Ascending aorta (tissue), 2 donors: ENCODE results near the gene VGF. TPM values are rescaled to one million over a fixed set of nuclear protein-coding genes. Genes with fewer than 3 reads are reported as not detected.
A peak's percentile ranks its signal among the peaks of the same experiment; 100 is the strongest.

Experiments
- DNase-seq, 2 donors: peaks; one replicate each; pipeline ENCODE4 v3.0.0-alpha.2; 2019; ENCODE audit warnings: low spot score in 2 of 2
- H3K27ac ChIP-seq, 2 donors: fragments of 200-600 bp; sonication (generic); one replicate each; pipeline ENCODE4 v1.5.1; 2016 to 2017; ENCODE audit warnings: mild to moderate bottlenecking in 1 of 2
- H3K27me3 ChIP-seq: fragments of 200-600 bp; sonication (generic); one replicate; pipeline ENCODE4 v1.5.1; 2017
- H3K36me3 ChIP-seq, 2 donors: fragments of 200-600 bp; sonication (generic); one replicate each; pipeline ENCODE4 v1.5.1; 2016
- H3K4me1 ChIP-seq, 2 donors: fragments of 200-600 bp; sonication (generic); one replicate each; pipeline ENCODE4 v1.5.1; 2016 to 2017; ENCODE audit warnings: mild to moderate bottlenecking in 1 of 2
- H3K4me3 ChIP-seq, 2 donors: fragments of 200-600 bp; sonication (generic); one replicate each; pipeline ENCODE4 v1.5.1; 2016 to 2017; ENCODE audit warnings: mild to moderate bottlenecking in 1 of 2
- H3K9me3 ChIP-seq, 2 donors: fragments of 200-600 bp; sonication (generic); one replicate each; pipeline ENCODE4 v1.5.1; 2016
- CTCF ChIP-seq, 3 experiments: fragments of 200-600 bp in 2 of 3; fragments of 450-650 bp in 1 of 3; sonication (generic) in 2 of 3; IDR thresholded peaks; one replicate each; pipeline ENCODE4 v1.5.1; 2016 to 2019; ENCODE audit warnings: antibody characterized with exemption in 3 of 3, mild to moderate bottlenecking in 1 of 3, moderate library complexity in 1 of 3
- intact Hi-C: fragments of 100-400 bp; cut with DNase I; formaldehyde crosslinking; loops from one replicate; pipeline ENCODE4 v1.15.1; 2023
- total RNA-seq: library from RNA; depleted of rRNA; stranded (reverse); fragments of >200 nt; gene quantifications from one replicate; pipeline ENCODE4 v1.1.0, GENCODE V29; 2016

VGF gene
- not detected for total RNA-seq

- TF ChIP-seq CTCF (IDR thresholded peaks at IDR 0.05), result no peak
Observed at GRCh38 chr7:101165075-101165957, at the start of gene VGF. Gene VGF, minus strand, starts transcription at chr7:101165569. Its CDS starts 726 bp downstream, at chr7:101164843.

GRCh38 chr7:101212014-101212413 is 46.6 kb upstream of the VGF start:
- intact Hi-C loops, result no loop called here
- no peak for TF ChIP-seq CTCF (IDR thresholded peaks at IDR 0.05)
- Histone ChIP-seq H3K36me3 (peaks cover 38 to 73% of the 10 kb centered on the region in 2 donors), H3K27ac (no peak overlapping the region), H3K9me3 (no peaks in the 10 kb centered on the region), H3K4me3 (no peak overlapping the region), H3K4me1 (peaks cover 4 to 8% of the 10 kb centered on the region in 2 donors), H3K27me3 (no peaks in the 10 kb centered on the region)
- DNase-seq, result no peak

More at GRCh38 chr7:101165075-101165957, at the start of gene VGF:
- intact Hi-C loops, result no loop called here
- Histone ChIP-seq H3K4me3 (peak within 1 kb of the TSS; percentile 23 to 49), H3K36me3 (peaks cover 0 to 3% of the 10 kb centered on the region in 2 donors), H3K27me3 (peaks cover 50% of the 10 kb centered on the region), H3K27ac (no peak within 1 kb of the TSS), H3K9me3 (no peaks in the 10 kb centered on the region), H3K4me1 (peaks cover 28 to 35% of the 10 kb centered on the region in 2 donors)
- peak; percentile 80 to 95 for DNase-seq

- intact Hi-C loops, result no loop called here
- H3K9me3 ChIP-seq, result no peaks in the 10 kb centered on the region
- no peak overlapping the region for H3K4me3 ChIP-seq
- TF ChIP-seq CTCF (IDR thresholded peaks at IDR 0.05), result no peak
- H3K4me1 ChIP-seq, result peaks cover 3 to 6% of the 10 kb centered on the region in 2 donors
- DNase-seq, result no peak
- H3K27me3 ChIP-seq, result no peaks in the 10 kb centered on the region
- peaks cover 38 to 78% of the 10 kb centered on the region in 2 donors for H3K36me3 ChIP-seq
- no peak overlapping the region for H3K27ac ChIP-seq
Observed at GRCh38 chr7:101211501-101211900, 46.1 kb upstream of the VGF start.

GRCh38 chr7:101210143-101210542 is 44.8 kb upstream of the VGF start:
- no peaks in the 10 kb centered on the region for H3K27me3 ChIP-seq
- no peaks in the 10 kb centered on the region for H3K9me3 ChIP-seq
- no peak overlapping the region for H3K27ac ChIP-seq
- H3K4me3 ChIP-seq, result no peak overlapping the region
- intact Hi-C loops, result no loop called here
- no peak for TF ChIP-seq CTCF (IDR thresholded peaks at IDR 0.05)
- peaks cover 38 to 81% of the 10 kb centered on the region in 2 donors for H3K36me3 ChIP-seq
- no peak for DNase-seq
- no peaks in the 10 kb centered on the region for H3K4me1 ChIP-seq

GRCh38 chr7:101208794-101209193 is 43.4 kb upstream of the VGF start:
- Histone ChIP-seq H3K9me3 (no peaks in the 10 kb centered on the region), H3K27ac (no peak overlapping the region), H3K36me3 (peaks cover 29 to 68% of the 10 kb centered on the region in 2 donors), H3K4me1 (no peaks in the 10 kb centered on the region), H3K4me3 (no peak overlapping the region), H3K27me3 (no peaks in the 10 kb centered on the region)
- TF ChIP-seq CTCF (IDR thresholded peaks at IDR 0.05), result no peak
- DNase-seq, result no peak
- intact Hi-C loops, result no loop called here
